NAMALWA (cell line): ENCODE data around the gene WWOX.

ENCODE experiments used
- DNase-seq: peaks from one replicate; pipeline ENCODE4 v3.0.0-alpha.2; 2015; ENCODE audit warnings: low spot score

Gene WWOX

GRCh38 chr16:79069633-79070032, 970.2 kb downstream of the WWOX start:
- DNase-seq = no peak

DNA sequence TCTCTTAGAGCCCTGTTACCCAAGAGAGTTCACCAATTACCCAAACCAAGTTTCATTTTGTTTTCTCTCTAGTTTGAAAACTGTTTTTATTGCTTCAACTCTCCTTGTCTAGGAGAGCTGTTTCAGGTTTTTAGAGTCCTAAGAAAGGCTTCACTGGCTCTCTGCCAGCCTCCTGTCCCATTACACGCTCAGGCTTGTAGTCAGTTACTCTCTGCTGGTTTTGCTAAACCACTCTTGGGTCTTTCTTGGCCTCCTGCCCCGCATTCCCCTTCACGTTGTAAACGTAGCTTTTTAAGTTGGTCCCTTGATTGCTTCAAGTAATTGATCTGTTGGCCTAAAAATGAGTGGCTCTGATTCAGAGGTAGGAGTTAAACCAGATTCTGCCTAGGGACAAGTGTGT, 972.0 kb downstream of the WWOX start:
- no peak for DNase-seq

- DNase-seq = no peak
These were observed 973.1 kb downstream of the WWOX start for GRCh38 chr16:79072517-79072916.

GRCh38 chr16:79073566-79073965, 974.1 kb downstream of the WWOX start:
- no peak for DNase-seq

DNA sequence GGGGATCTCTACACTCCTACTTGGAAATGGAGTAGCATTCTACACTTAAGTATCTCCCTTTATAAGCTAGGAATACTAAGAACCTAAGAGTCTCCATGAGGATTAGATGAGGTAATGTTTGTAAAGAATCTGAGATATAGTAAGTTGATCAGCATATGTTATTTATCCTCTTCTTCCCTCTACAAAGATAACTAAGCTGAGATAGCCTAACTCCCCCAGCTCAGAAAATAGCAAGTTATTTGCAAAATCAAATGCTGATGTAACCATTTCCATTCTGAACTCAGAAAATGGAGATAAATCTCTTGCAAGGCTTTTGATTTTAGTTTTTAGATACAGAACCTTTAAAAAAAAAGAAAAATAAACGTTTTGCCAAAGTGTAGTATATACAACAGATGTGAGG, 975.1 kb downstream of the WWOX start:
- no peak for DNase-seq

DNA sequence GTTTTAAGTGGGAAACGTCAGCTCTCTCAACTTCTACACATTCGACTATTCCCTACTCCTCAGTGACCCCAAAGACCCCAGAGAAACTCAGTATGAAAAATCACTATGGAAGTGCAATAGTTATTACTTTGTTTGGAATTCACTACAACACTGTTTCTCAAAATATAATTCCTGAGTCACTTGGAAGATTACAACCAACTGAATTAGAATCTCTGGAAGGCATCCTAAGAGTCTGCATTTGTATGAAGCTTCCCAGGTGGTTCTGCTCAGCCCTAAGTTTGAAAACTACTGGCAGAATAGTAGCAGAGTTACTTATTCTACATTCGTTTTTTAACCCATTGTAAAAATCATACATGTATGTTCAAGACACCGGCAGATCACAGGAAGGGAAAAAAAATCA, 975.5 kb downstream of the WWOX start:
- no peak for DNase-seq

- no peak for DNase-seq
These were observed 976.8 kb downstream of the WWOX start for GRCh38 chr16:79076047-79076767.

DNA sequence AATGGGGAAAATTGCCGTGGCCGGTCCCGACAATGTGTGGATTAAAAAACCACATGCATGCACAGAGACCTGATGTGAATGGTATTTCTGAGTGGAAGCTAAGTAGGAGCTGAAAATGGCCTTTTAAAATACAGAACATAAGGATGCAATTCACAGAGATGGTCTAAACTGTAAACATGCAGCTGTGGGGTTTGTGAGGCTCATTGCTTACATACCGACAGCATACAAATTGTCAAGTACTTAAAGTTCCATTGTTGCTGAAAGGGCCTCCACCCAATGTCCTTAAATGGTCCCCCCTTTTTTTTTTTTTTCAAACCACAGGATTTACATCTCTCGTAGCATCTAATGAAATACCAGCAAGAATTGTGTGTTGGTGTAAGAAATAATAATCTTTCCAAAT, 977.9 kb downstream of the WWOX start:
- no peak for DNase-seq

GRCh38 chr16:79079656-79080420, 980.4 kb downstream of the WWOX start:
- no peak for DNase-seq

DNA sequence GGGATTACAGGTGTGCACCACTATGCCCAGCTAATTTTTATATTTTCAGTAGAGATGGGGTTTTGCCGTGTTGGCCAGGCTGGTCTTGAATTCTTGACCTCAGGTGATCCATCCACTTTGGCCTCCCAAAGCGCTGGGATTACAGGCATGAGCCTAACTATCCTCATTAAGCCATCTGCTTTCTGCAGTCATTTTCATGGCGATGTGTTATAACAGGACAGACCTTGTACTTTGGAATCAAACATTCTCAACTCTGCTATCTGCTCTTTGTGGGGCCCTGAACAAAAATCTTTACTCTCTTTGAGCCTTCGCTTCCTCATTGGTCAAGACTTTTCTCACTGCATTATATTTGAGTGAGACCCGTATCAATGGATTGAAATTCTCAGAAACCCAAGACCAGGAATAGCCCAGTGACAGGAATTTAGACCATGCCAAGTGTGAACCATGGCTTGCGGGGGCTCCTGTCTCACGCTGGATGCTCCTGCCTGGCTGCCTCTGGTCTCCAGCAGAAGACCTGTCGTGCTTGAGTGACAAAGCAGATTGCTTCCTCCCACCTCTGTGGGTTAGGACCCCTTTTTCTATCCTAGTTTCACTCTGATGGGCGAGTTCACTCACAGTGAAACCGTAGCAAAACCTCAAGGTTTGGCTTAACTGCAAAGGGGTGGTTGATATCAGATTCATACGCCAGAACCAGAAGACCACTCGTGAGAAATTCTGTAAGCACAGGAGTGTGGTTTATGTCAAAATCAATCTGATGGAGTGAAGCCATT, 982.0 kb downstream of the WWOX start:
- DNase-seq = no peak

GRCh38 chr16:79082970-79083369, 983.5 kb downstream of the WWOX start:
- DNase-seq = no peak

- no peak for DNase-seq
These were observed 984.2 kb downstream of the WWOX start for GRCh38 chr16:79083508-79084299.

DNA sequence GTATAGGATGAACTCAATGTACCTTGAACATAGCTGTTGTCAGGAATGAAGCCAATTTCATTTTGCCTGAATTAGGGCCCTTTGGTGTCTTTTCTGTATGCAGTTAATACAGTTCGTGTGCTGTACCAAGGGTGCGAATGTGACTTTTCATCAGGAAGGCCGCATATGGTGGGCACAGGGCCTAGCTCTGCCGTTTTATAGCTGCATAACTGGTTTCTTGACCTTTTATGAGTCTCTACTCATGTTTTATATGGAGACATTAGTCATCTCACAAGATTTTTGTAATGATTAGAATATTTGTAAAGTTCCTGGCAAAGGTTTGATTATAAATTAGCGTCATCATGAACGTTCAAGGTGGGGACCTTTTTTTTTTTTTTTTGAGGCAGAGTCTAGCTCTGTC, 989.5 kb downstream of the WWOX start:
- DNase-seq = no peak

DNA sequence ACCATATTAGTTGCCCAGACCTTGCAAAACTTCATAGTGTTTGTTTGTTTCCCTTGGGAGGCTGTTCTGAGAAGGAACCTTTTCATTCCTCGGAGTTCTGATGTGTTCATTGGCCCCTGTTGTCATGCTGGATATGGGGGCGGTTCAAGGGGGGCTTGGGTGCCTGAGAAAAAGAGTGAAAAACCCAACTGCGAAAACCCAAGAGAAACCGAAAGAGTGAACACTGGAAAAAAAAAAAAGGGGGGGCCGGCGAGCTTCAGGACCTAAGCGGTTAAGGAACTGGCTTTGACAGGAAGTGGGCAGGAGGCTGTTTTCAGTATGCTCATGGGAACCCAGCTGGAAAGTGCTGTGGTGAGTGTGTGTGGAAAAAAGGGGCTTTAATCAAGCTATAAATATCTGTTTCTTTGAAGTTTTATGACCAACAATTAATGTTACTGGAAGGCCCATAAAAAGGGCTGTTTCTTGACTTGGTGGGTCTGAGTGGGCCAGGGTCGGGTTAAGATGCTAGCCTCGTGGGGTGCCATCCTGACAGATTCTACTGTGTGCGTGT, 990.4 kb downstream of the WWOX start:
- no peak for DNase-seq

DNA sequence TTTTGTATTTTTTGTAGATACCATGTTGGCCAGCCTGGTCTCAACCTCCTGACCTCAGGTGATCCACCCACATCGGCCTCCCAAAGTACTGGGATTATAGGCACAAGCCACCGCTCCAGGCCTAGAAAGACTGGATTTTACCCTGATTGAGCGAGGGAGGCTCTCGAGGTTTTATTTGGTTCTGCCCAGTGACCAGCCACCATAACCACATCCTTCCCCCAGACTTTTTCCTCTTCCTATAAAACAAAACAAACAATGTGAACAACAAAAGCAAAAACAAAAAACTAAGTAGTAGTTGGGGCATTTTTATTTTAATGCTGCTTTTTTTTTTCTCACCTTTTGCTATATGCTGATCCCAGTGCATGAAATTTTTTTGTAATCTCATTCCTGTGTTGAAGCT, 991.5 kb downstream of the WWOX start:
- no peak for DNase-seq

- no peak for DNase-seq
These were observed 993.4 kb downstream of the WWOX start for GRCh38 chr16:79092846-79093245.

DNA sequence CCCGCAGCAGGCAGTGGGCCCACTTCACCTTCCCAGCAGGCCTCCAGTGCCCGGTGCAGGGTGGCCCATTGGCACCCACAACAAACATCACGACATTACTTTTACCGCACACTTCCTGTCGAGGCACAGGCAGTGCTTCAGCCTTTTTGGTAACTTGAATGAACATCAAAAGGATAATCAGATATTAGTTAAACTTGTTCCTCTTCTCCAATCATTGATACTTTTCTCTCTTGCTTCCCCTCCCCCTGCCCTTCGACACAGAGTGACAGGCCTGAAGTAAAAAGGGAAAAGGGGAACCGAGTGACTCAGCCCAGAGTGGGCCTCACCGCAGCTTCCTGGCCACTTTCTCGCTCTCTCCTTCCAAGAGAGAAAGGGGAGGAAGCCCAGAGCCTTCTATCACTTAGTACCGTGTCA, 994.1 kb downstream of the WWOX start:
- DNase-seq = no peak

DNA sequence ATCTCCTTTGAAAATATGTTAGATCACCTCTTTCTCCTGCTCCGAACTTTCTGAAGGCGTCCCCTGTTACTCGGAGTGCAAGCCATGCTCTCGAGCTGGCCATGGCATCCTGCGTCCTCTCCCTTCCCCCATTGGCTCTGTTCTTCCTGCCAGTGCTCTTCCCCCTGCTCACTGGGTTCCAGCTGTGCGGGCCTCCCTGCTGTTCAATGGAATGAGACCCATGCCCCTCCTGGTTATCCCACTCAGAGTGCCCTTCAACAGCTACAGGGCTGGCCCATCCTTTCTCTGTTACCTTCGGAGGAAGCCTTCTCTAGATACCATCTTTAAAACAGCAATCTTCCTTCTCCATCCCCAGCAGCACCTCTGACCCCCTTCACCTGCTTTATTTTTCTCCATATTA, 996.8 kb downstream of the WWOX start:
- no peak for DNase-seq

DNA sequence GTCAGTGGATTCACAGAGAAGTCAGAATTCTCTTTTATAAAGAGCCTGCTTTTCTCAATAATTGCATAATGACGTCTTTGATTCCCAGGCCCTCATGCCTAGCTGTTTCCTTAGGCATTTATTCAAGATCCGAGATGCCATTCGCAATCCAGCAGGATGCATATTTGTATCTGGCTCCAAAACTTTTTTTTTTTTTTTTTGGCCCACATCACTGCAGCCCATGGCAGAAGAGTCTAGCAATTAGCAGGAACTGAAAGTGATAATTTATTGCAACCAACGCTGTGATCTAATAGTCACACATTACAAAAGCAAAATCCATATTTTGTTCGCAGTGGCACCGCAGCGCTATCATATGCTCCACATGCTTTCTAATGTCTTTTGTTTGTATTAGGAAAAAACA, 997.7 kb downstream of the WWOX start:
- DNase-seq = no peak

DNA sequence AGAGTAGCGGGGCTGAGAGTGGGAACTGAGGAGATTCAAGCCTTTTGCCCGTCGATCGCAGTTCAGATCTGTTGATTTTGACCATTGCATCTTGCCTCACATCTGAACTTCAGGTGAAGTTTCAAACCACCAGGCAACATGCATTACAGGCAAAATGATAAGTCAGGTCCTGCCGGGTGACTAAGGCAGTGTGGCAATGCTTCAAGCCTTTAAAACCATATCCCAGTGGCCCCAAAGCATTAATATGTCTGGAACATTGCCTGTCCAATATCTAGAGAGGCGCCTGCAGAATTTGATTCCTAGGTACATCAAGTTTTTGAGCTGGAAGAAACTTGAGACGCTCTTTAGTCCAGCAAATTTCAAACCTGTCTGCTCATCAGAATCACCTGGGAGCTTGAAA, 998.3 kb downstream of the WWOX start:
- DNase-seq = no peak

DNA sequence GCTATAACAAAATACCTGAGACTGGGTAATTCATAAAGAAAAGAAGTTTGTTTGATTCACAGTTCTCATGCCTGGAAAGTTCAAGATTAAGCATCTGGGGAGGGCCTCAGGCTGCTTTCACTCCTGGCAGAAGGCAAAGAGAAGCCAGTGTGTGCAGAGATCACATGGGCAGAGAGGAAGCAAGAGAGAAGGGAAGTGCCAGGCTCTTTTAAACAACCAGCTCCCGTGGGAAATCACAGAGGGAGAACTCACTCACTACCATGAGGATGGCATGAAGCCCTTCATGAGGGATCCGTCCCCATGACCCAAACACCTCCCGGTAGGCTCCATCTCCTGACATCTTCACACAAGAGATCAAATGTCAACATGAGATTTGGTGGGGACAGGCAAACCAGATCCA, 999.5 kb downstream of the WWOX start:
- DNase-seq = no peak

DNA sequence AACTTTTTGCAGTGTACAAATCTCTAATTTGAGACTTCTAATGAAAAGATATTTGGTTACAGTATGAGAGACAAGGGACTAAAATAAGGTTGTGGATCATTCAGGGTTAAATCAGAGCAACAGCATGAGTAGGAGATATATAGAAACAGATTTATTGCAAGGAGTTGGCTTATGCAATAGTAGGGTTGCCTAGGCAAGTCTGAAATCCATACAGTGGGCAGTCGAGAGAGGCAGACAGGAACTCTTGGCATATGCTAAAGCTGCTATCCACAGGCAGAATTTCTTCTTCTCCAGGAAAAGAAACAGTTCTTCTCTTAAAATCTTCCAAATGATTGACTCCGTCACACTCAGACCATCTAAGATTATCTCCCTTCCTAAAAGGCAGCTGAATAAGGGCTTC, 1000.3 kb downstream of the WWOX start:
- no peak for DNase-seq
